Measurements from ENCODE around the gene PTER.

DNA sequence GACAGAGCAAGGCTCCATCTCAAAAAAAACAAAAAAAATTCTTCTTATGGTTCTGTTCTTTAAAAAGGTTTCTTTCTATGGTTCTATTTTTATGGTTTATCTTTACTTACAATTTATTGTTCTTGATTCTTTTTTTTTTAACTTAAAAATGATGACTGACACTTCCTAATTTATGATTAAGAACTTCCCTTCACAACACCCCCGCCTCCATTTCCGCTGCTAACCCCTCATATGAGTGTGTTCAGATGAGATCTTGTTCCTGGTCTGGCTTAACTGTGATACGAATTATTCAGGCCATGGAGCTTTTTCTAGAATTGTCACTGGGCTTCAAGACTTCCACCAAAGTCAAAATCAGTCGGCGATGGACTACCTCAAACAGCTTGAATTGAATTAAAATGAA, 33.9 kb downstream of the PTER start:
- TF ChIP-seq, protein P1, sequence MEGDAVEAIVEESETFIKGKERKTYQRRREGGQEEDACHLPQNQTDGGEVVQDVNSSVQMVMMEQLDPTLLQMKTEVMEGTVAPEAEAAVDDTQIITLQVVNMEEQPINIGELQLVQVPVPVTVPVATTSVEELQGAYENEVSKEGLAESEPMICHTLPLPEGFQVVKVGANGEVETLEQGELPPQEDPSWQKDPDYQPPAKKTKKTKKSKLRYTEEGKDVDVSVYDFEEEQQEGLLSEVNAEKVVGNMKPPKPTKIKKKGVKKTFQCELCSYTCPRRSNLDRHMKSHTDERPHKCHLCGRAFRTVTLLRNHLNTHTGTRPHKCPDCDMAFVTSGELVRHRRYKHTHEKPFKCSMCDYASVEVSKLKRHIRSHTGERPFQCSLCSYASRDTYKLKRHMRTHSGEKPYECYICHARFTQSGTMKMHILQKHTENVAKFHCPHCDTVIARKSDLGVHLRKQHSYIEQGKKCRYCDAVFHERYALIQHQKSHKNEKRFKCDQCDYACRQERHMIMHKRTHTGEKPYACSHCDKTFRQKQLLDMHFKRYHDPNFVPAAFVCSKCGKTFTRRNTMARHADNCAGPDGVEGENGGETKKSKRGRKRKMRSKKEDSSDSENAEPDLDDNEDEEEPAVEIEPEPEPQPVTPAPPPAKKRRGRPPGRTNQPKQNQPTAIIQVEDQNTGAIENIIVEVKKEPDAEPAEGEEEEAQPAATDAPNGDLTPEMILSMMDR (IDR thresholded peaks at IDR 0.05), result no peak
- no peak for TF ChIP-seq POLR2A (IDR thresholded peaks at IDR 0.05)
- TF ChIP-seq POLR2AphosphoS5 (IDR thresholded peaks at IDR 0.05), result no peak
- TF ChIP-seq EP300 (IDR thresholded peaks at IDR 0.05), result no peak

All from gastroesophageal sphincter (tissue), 3 donors.